CD14-positive monocyte (primary cell): ENCODE data around the gene PHF13. TPM values are rescaled to one million over a fixed set of nuclear protein-coding genes. Genes with fewer than 3 reads are reported as not detected.

Source experiments
- DNase-seq, 3 donors: peaks; one replicate each; pipeline ENCODE4 v3.0.0-alpha.2; 2011 to 2022
- H2AFZ ChIP-seq: 2 replicates; pipeline ENCODE4 v1.6.0; 2012; ENCODE audit warnings: mild to moderate bottlenecking, low read depth, low read length, inconsistent platforms; ENCODE audit not compliant: insufficient read depth, poor library complexity, severe bottlenecking
- H3K27ac ChIP-seq, 2 donors: 1 replicate in 1 of 2; 2 replicates in 1 of 2; pipeline ENCODE4 v1.5.1; 2012 to 2013; ENCODE audit warnings: low read length in 2 of 2, control low read depth in 1 of 2, inconsistent platforms in 1 of 2, low read depth in 1 of 2, mild to moderate bottlenecking in 1 of 2
- H3K27me3 ChIP-seq, 2 donors: one replicate each; pipeline versions ENCODE4 v1.6.0 to v1.6.1; 2011 to 2013; ENCODE audit warnings: low read length in 2 of 2; ENCODE audit not compliant: control insufficient read depth in 2 of 2, insufficient read depth in 2 of 2
- H3K36me3 ChIP-seq, 2 donors: replicated peaks in 1 of 2; 1 replicate in 1 of 2; 2 replicates in 1 of 2; pipeline versions ENCODE4 v1.5.1 to v1.6.1; 2012 to 2013; ENCODE audit warnings: low read length in 2 of 2, control low read depth in 1 of 2, inconsistent platforms in 1 of 2, mild to moderate bottlenecking in 1 of 2; ENCODE audit not compliant: insufficient read depth in 2 of 2, control insufficient read depth in 1 of 2
- H3K4me1 ChIP-seq, 2 donors: 1 replicate in 1 of 2; 2 replicates in 1 of 2; pipeline versions ENCODE4 v1.5.1 to v1.6.1; 2012 to 2013; ENCODE audit warnings: low read length in 2 of 2, control low read depth in 1 of 2, inconsistent platforms in 1 of 2, mild to moderate bottlenecking in 1 of 2, moderate library complexity in 1 of 2; ENCODE audit not compliant: insufficient read depth in 2 of 2, control insufficient read depth in 1 of 2
- H3K4me2 ChIP-seq: replicated peaks from 2 replicates; pipeline ENCODE3; 2012; ENCODE audit warnings: low read length, moderate library complexity, mild to moderate bottlenecking; ENCODE audit not compliant: poor library complexity, severe bottlenecking; ENCODE audit errors: extremely low read depth
- H3K4me3 ChIP-seq, 3 experiments: fragments of 200-600 bp in 1 of 3; sonication (generic) in 1 of 3; replicated peaks in 1 of 3; 1 replicate in 2 of 3; 2 replicates in 1 of 3; pipeline ENCODE4 v1.5.1; 2011 to 2013; ENCODE audit warnings: low read length in 3 of 3, mild to moderate bottlenecking in 3 of 3, control low read depth in 2 of 3, low read depth in 2 of 3, inconsistent platforms in 1 of 3, moderate library complexity in 1 of 3
- H3K79me2 ChIP-seq: 2 replicates; pipeline ENCODE4 v1.6.0; 2012; ENCODE audit warnings: mild to moderate bottlenecking, control low read depth, inconsistent platforms, low read length, moderate library complexity; ENCODE audit not compliant: insufficient read depth
- H3K9ac ChIP-seq: 2 replicates; pipeline ENCODE4 v1.6.0; 2017; ENCODE audit warnings: low read length, mild to moderate bottlenecking; ENCODE audit not compliant: insufficient read depth, poor library complexity, severe bottlenecking
- H3K9me3 ChIP-seq, 2 donors: replicated peaks in 1 of 2; 1 replicate in 1 of 2; 2 replicates in 1 of 2; pipeline versions ENCODE4 v1.5.1 to v1.6.1; 2012 to 2013; ENCODE audit warnings: low read length in 2 of 2, control low read depth in 1 of 2; ENCODE audit not compliant: control insufficient read depth in 1 of 2, insufficient read depth in 1 of 2
- H4K20me1 ChIP-seq: 2 replicates; pipeline ENCODE4 v1.6.0; 2012; ENCODE audit warnings: mild to moderate bottlenecking, low read length, control low read depth, moderate library complexity; ENCODE audit not compliant: insufficient read depth
- H3K27ac Mint-ChIP-seq, 7 donors: one replicate each; pipeline ENCODE4 v1.8.0; 2020; ENCODE audit warnings: mild to moderate bottlenecking in 7 of 7, mixed read lengths in 7 of 7, moderate library complexity in 6 of 7, inconsistent platforms in 2 of 7
- H3K27me3 Mint-ChIP-seq, 3 donors: one replicate each; pipeline ENCODE4 v1.8.0; 2021 to 2022; ENCODE audit warnings: low read depth in 3 of 3, mild to moderate bottlenecking in 3 of 3, mixed read lengths in 3 of 3, moderate library complexity in 3 of 3, inconsistent platforms in 1 of 3
- H3K36me3 Mint-ChIP-seq, 2 donors: one replicate each; pipeline ENCODE4 v1.8.0; 2020; ENCODE audit warnings: mixed read lengths in 2 of 2, inconsistent platforms in 1 of 2, mild to moderate bottlenecking in 1 of 2
- H3K4me1 Mint-ChIP-seq: one replicate; pipeline ENCODE4 v1.8.0; 2020; ENCODE audit warnings: mild to moderate bottlenecking, mixed read lengths
- H3K4me3 Mint-ChIP-seq, 2 donors: one replicate each; pipeline ENCODE4 v1.8.0; 2020; ENCODE audit warnings: mild to moderate bottlenecking in 2 of 2, mixed read lengths in 2 of 2, moderate library complexity in 1 of 2
- H3K9me3 Mint-ChIP-seq, 7 donors: one replicate each; pipeline ENCODE4 v1.8.0; 2020 to 2022; ENCODE audit warnings: mixed read lengths in 7 of 7, mild to moderate bottlenecking in 6 of 7, moderate library complexity in 6 of 7, inconsistent platforms in 2 of 7
- CTCF ChIP-seq: fragments of 200-600 bp; IDR thresholded peaks from one replicate; pipeline ENCODE4 v1.8.0; 2022; ENCODE audit warnings: antibody characterized with exemption, mild to moderate bottlenecking
- WGBS: methylation state at CpG from one replicate; pipeline ENCODE4 v1.1.5; 2013; ENCODE audit warnings: missing lambda C conversion rate; ENCODE audit not compliant: insufficient coverage; 5-methylcytosine and 5-hydroxymethylcytosine counted together
- intact Hi-C, 2 donors: fragments of 100-400 bp; cut with micrococcal nuclease; formaldehyde crosslinking; loops; one replicate each; pipeline versions ENCODE4 v1.15.0 to v1.15.1; 2023
- polyA plus RNA-seq, 3 donors: library from polyadenylated mRNA; depleted of rRNA in 1 of 3; unstranded in 2 of 3; stranded (reverse) in 1 of 3; fragments of 300-500 nt in 2 of 3; fragments of >200 nt in 1 of 3; fragmentation: Illumina TruSeq in 2 of 3; gene quantifications; 1 replicate in 2 of 3; 2 replicates in 1 of 3; pipeline ENCODE4 v1.2.3, GENCODE V29; 2012 to 2021

Gene PHF13
- polyA plus RNA-seq, 3 donors, result 1.0 to 7.3 (median 1.7) TPM

- Mint-ChIP-seq H3K9me3 (peaks cover 0 to 3% (median 0%) of the 10 kb centered on the region in 7 donors), H3K4me1 (peaks cover 34% of the 10 kb centered on the region), H3K27ac (peak overlapping the region; percentile 97 to 100 (median 99)), H3K4me3 (no peak overlapping the region), H3K27me3 (peaks cover 0 to 3% (median 1%) of the 10 kb centered on the region in 3 donors), H3K36me3 (peaks cover 0 to 1% of the 10 kb centered on the region in 2 donors)
- TF ChIP-seq CTCF, result no peak
- Histone ChIP-seq H3K4me1 (peaks cover 33 to 34% of the 10 kb centered on the region in 2 donors), H3K9me3 (no peaks in the 10 kb centered on the region), H3K27me3 (no peaks in the 10 kb centered on the region), H3K36me3 (no peaks in the 10 kb centered on the region), H3K4me2 (peak overlapping the region; percentile 88), H4K20me1 (peaks cover 28% of the 10 kb centered on the region), H3K27ac (peak overlapping the region in 1 of 2 donors; percentile 97), H3K79me2 (peaks cover 28% of the 10 kb centered on the region), H3K9ac (peak overlapping the region; percentile 99), H2AFZ (peak overlapping the region; percentile 70), H3K4me3 (peak overlapping the region in 1 of 3 experiments; percentile 83)
- DNase-seq, result peak in 1 of 3 donors; percentile 8
- intact Hi-C loops, result no loop called here
- WGBS, result 91% methylated on average over 14 of the region's 14 CpGs
These were observed 34.7 kb upstream of the PHF13 start for GRCh38 chr1:6578624-6579373.

- Mint-ChIP-seq H3K27me3 (peaks cover 0 to 3% (median 1%) of the 10 kb centered on the region in 3 donors), H3K36me3 (peaks cover 5% of the 10 kb centered on the region in 2 donors), H3K27ac (peak within 1 kb of the TSS; percentile 97 to 100 (median 99)), H3K4me3 (peak within 1 kb of the TSS; percentile 96 to 97), H3K9me3 (peaks cover 0 to 3% (median 0%) of the 10 kb centered on the region in 7 donors), H3K4me1 (peaks cover 35% of the 10 kb centered on the region)
- Histone ChIP-seq H3K4me2 (peak within 1 kb of the TSS; percentile 88), H3K9me3 (no peaks in the 10 kb centered on the region), H4K20me1 (peaks cover 35% of the 10 kb centered on the region), H3K36me3 (peaks cover 0 to 4% of the 10 kb centered on the region in 2 donors), H3K4me3 (peak within 1 kb of the TSS; percentile 61 to 83 (median 76)), H3K4me1 (peaks cover 33 to 34% of the 10 kb centered on the region in 2 donors), H2AFZ (peak within 1 kb of the TSS; percentile 70), H3K79me2 (peaks cover 31% of the 10 kb centered on the region), H3K27me3 (no peaks in the 10 kb centered on the region), H3K27ac (peak within 1 kb of the TSS; percentile 88 to 97), H3K9ac (peak within 1 kb of the TSS; percentile 99)
- 20% methylated on average over 58 of the region's 58 CpGs for WGBS
- intact Hi-C loops, result loop anchor here (1.0 to 5.0 kb wide), 3 partner anchors 21 to 38 kb away; partner anchors contain the start of gene PHF13 (in 1 of the 2)
- no peak for TF ChIP-seq CTCF
- DNase-seq, result peak; percentile 97 to 98 (median 98)
These were observed 34.0 kb upstream of the PHF13 start, which contains the start of gene ZBTB48 for GRCh38 chr1:6579374-6580118. ZBTB48 (plus strand) TSS chr1:6579994; CDS start chr1:6580610, 616 bp downstream.
